ENCODE data around the gene ANOS1.

ANOS1 gene

GRCh38 chrX:8629871-8630270, 102.1 kb downstream of the ANOS1 start:
- CTCF ChIA-PET: no interaction called here
- no peak overlapping the region for H3K4me3 ChIP-seq (ENCODE audit: low read depth, low read length)
- POLR2A ChIA-PET: no interaction called here
- DNase-seq (ENCODE audit: low read depth, low spot score): no peak
- TF ChIP-seq CTCF (IDR thresholded peaks at IDR 0.05; ENCODE audit: insufficient read depth, low read length, missing control alignments): no peak

GRCh38 chrX:8627796-8628195, 104.1 kb downstream of the ANOS1 start:
- no peak for DNase-seq (ENCODE audit: low read depth, low spot score)
- POLR2A ChIA-PET: no interaction called here
- H3K4me3 ChIP-seq (ENCODE audit: low read depth, low read length): no peak overlapping the region
- no peak for TF ChIP-seq CTCF (IDR thresholded peaks at IDR 0.05; ENCODE audit: insufficient read depth, low read length, missing control alignments)
- CTCF ChIA-PET: no interaction called here

GRCh38 chrX:8607326-8607725, 124.6 kb downstream of the ANOS1 start:
- ChIA-PET POLR2A (no interaction called here), CTCF (no interaction called here)
- no peak for TF ChIP-seq CTCF (IDR thresholded peaks at IDR 0.05; ENCODE audit: insufficient read depth, low read length, missing control alignments)
- DNase-seq (ENCODE audit: low read depth, low spot score): no peak
- H3K4me3 ChIP-seq (ENCODE audit: low read depth, low read length): no peak overlapping the region

- H3K4me3 ChIP-seq (ENCODE audit: low read depth, low read length): no peak overlapping the region
- POLR2A ChIA-PET: no interaction called here
- CTCF ChIA-PET: no interaction called here
- no peak for TF ChIP-seq CTCF (IDR thresholded peaks at IDR 0.05; ENCODE audit: insufficient read depth, low read length, missing control alignments)
- no peak for DNase-seq (ENCODE audit: low read depth, low spot score)
Measured at GRCh38 chrX:8604131-8604530, 127.8 kb downstream of the ANOS1 start.

DNA sequence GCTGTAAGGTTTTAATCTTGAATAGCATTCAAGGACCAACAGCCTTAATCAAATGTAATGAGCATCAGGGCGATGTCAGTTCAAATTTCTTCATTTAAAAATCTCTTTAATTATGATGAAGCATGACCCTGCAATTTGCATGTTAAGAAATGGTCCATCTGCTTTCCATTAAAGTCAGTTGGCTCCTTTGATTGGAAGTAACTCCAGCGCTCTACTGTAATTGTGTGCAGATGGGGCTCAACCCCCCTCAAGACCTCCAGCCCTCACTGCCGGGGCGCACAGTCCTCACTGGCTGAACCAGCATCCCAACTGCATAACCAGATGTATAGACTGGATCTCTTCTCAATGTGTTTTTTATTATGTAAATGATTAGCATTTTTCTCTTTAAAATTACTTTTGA, 140.4 kb downstream of the ANOS1 start:
- TF ChIP-seq CTCF (IDR thresholded peaks at IDR 0.05; ENCODE audit: insufficient read depth, low read length, missing control alignments): no peak
- CTCF ChIA-PET: no interaction called here
- no peak overlapping the region for H3K4me3 ChIP-seq (ENCODE audit: low read depth, low read length)
- no peak for DNase-seq (ENCODE audit: low read depth, low spot score)
- POLR2A ChIA-PET: no interaction called here

GRCh38 chrX:8586953-8587352, 145.0 kb downstream of the ANOS1 start:
- ChIA-PET CTCF (no interaction called here), POLR2A (no interaction called here)
- no peak for DNase-seq (ENCODE audit: low read depth, low spot score)
- H3K4me3 ChIP-seq (ENCODE audit: low read depth, low read length): no peak overlapping the region
- no peak for TF ChIP-seq CTCF (IDR thresholded peaks at IDR 0.05; ENCODE audit: insufficient read depth, low read length, missing control alignments)
